NB4 (cell line): ENCODE results near the gene CRACDL.

Experiments
- MYC ChIP-seq: IDR thresholded peaks from 2 replicates; pipeline ENCODE4 v1.6.1; 2011; ENCODE audit warnings: low read depth, low read length
- POLR2A ChIP-seq: IDR thresholded peaks from 2 replicates; pipeline ENCODE4 v1.6.1; 2011; ENCODE audit warnings: mild to moderate bottlenecking; ENCODE audit not compliant: insufficient read length; ENCODE audit errors: extremely low read depth
- TF ChIP-seq, protein P1 (sequence below): IDR thresholded peaks from one replicate; pipeline ENCODE4 v1.5.1; 2012; ENCODE audit warnings: low read depth, low read length

DNA sequence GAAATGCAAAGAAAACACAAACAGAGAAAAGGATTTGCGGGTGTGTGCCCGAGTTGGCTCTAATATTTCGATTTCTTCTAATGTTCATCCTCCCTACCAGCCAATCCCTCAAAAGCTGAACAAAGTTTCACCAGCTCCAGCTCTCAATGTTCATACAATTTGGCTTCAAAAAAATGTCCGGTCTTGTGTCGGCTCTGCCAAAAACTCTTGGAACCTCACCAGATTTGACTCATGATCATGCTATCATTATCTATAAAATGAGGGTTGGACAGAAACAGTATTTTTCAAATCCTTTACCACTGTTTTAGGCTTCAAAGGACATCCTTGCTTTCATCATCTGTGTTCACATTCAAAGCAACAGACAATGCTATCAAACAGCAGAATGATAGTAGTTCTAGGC lies 88.2 kb downstream of the CRACDL start:
- TF ChIP-seq, protein P1, sequence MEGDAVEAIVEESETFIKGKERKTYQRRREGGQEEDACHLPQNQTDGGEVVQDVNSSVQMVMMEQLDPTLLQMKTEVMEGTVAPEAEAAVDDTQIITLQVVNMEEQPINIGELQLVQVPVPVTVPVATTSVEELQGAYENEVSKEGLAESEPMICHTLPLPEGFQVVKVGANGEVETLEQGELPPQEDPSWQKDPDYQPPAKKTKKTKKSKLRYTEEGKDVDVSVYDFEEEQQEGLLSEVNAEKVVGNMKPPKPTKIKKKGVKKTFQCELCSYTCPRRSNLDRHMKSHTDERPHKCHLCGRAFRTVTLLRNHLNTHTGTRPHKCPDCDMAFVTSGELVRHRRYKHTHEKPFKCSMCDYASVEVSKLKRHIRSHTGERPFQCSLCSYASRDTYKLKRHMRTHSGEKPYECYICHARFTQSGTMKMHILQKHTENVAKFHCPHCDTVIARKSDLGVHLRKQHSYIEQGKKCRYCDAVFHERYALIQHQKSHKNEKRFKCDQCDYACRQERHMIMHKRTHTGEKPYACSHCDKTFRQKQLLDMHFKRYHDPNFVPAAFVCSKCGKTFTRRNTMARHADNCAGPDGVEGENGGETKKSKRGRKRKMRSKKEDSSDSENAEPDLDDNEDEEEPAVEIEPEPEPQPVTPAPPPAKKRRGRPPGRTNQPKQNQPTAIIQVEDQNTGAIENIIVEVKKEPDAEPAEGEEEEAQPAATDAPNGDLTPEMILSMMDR, result no peak
- TF ChIP-seq POLR2A (no peak), MYC (no peak)
